Measurements from ENCODE around the gene LENG9. TPM values are rescaled to one million over a fixed set of nuclear protein-coding genes. Genes with fewer than 3 reads are reported as not detected.

The LENG9 gene
- total and polyA plus RNA-seq, 2 of the 13 experiments (the other 11 are each of a cell fraction or from before 2014, with no cell fraction given) = 0.75 to 2.9 TPM

DNA sequence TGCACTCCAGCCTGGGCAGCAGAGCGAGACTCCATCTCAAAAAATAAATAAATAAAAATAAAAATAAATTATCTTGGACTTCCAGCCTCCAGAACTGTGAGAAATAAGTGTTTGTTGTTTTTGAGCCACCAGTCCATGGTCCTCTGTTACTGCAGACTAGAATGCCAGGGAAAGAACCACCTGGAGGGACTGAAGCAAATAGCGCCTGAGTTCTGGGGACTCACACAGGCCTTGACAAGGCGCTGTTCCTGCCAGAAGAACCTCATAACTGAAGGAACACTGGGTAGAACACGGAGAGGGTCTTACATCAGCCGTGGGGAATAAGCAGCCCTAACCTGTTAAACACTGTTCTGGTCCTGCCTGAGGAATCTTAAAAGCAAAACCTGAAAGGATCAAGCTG, 22.9 kb downstream of the LENG9 start:
- CTCF ChIA-PET (ENCODE audit: low intra/inter-chr PET ratio, low total read pairs) = no interaction called here
- in situ Hi-C loops (cut with HindIII; ENCODE audit: extremely low pct_ligation_motif_present, low pct_unique_long_range_greater_than_20kb) = no loop called here
- H2AFZ ChIP-seq (ENCODE audit: low read length) = no peak overlapping the region

DNA sequence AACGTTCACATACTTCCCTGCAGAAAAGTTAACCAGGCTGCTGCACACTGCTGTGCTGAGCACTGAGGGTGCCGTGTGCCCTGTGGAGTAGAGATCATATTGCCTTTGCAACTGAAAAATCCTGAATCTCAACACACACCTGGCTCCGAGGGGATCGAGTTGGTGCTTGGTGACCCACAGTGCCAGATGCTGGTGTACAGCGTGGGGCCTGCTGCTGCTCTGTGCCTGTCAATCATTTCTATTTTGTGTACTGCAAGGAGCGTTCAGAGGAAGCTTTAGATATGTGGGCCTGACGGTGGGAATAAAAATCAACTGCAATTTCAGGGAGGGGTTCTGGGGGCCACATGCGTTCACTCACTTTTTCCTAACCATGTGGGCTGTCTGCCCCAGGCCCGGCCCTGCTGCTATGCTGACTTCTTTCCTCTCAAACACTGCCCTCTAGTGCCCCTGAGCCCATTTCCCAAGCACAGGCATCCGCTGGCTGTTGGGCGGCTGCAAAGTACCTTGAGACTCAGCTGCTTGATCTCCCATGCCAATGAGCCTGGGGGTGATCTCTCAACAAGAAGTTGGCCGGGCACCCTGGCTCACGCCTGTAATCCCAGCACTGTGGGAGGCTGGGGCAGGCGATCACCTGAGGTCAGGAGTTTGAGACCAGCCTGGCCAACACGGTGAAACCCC, 24.3 kb downstream of the LENG9 start:
- Histone ChIP-seq H3K4me1 (ENCODE audit: insufficient read depth, low read length) (no peaks in the 10 kb centered on the region; the same call in 1 of the 2 replicates), H3K9me3 (ENCODE audit: low read length) (no peaks in the 10 kb centered on the region), H4K20me1 (ENCODE audit: insufficient read depth, low read length) (peaks cover 4% of the 10 kb centered on the region; the same call in 1 of the 2 replicates), H3K9ac (ENCODE audit: insufficient read depth, low read depth, low read length) (no peak overlapping the region), H3K36me3 (replicated peaks in 1 of 2; ENCODE audit: control insufficient read depth in 1 of 2, insufficient read depth in 2 of 2, low read length in 2 of 2) (peaks cover 0 to 1% of the 10 kb centered on the region in 2 experiments; a peak in 2 of 5 replicates), H2AFZ (ENCODE audit: low read length) (no peak overlapping the region), H3K4me2 (ENCODE audit: low read depth, low read length) (no peak overlapping the region), H3K27ac (ENCODE audit: extremely low read length, insufficient read depth, low read length) (no peak overlapping the region), H3K79me2 (ENCODE audit: insufficient read depth, low read length) (no peaks in the 10 kb centered on the region), H3K4me3 (replicated peaks in 1 of 3; ENCODE audit: insufficient read depth in 1 of 3, low read depth in 2 of 3, low read length in 3 of 3) (no peak overlapping the region), H3K27me3 (ENCODE audit: control insufficient read depth in 1 of 2, insufficient read depth in 2 of 2, low read length in 2 of 2) (no peaks in the 10 kb centered on the region)
- ChIA-PET POLR2A (interaction anchor here (1.1 to 3.0 kb wide), 4 partner anchors 10 to 23 kb away, joined by 3 to 15 read pairs (median 8); partner anchors contain the start of gene LENG8), CTCF (ENCODE audit: low intra/inter-chr PET ratio, low total read pairs) (interaction anchor here (0.9 to 1.5 kb wide), 3 partner anchors 24 to 48 kb away, joined by 3 to 6 read pairs (median 3); partner anchors contain the start of gene TTYH1)
- no TSS peak for BruUV-seq (replicated peaks)
- in situ Hi-C loops (cut with HindIII; ENCODE audit: extremely low pct_ligation_motif_present, low pct_unique_long_range_greater_than_20kb) = no loop called here
- ATAC-seq (peak; percentile 94), DNase-seq (ENCODE audit: low spot score) (peak; percentile 56), FAIRE-seq (peak; percentile 67)
- WGBS (ENCODE audit: low lambda C conversion rate) = 87% methylated on average over 9 of the region's 15 CpGs
- intact Hi-C loops (cut with micrococcal nuclease; ENCODE audit: unreplicated experiment) = no loop called here
- TF ChIP-seq ZBTB7B (CRISPR knock-in tag; IDR thresholded peaks at IDR 0.05) = 0 out of 2 replicates have a peak, but pooled peaks have one; percentile 26
- TF ChIP-seq, protein P1, sequence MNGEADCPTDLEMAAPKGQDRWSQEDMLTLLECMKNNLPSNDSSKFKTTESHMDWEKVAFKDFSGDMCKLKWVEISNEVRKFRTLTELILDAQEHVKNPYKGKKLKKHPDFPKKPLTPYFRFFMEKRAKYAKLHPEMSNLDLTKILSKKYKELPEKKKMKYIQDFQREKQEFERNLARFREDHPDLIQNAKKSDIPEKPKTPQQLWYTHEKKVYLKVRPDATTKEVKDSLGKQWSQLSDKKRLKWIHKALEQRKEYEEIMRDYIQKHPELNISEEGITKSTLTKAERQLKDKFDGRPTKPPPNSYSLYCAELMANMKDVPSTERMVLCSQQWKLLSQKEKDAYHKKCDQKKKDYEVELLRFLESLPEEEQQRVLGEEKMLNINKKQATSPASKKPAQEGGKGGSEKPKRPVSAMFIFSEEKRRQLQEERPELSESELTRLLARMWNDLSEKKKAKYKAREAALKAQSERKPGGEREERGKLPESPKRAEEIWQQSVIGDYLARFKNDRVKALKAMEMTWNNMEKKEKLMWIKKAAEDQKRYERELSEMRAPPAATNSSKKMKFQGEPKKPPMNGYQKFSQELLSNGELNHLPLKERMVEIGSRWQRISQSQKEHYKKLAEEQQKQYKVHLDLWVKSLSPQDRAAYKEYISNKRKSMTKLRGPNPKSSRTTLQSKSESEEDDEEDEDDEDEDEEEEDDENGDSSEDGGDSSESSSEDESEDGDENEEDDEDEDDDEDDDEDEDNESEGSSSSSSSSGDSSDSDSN (CRISPR knock-in tag; IDR thresholded peaks at IDR 0.05) = no peak
- TF ChIP-seq, protein P2, sequence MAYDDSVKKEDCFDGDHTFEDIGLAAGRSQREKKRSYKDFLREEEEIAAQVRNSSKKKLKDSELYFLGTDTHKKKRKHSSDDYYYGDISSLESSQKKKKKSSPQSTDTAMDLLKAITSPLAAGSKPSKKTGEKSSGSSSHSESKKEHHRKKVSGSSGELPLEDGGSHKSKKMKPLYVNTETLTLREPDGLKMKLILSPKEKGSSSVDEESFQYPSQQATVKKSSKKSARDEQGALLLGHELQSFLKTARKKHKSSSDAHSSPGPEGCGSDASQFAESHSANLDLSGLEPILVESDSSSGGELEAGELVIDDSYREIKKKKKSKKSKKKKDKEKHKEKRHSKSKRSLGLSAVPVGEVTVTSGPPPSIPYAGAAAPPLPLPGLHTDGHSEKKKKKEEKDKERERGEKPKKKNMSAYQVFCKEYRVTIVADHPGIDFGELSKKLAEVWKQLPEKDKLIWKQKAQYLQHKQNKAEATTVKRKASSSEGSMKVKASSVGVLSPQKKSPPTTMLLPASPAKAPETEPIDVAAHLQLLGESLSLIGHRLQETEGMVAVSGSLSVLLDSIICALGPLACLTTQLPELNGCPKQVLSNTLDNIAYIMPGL (CRISPR knock-in tag; IDR thresholded peaks at IDR 0.05; ENCODE audit: borderline replicate concordance in 1 of 2, low read depth in 1 of 2) = 0 out of 4 replicates have a peak, but pooled peaks of 1 of the 2 experiments have one; percentile 46
- TF ChIP-seq MYC (CRISPR knock-in tag; IDR thresholded peaks at IDR 0.05; ENCODE audit: borderline replicate concordance) = 0 out of 2 replicates have a peak, but pooled peaks have one; percentile 24
- peak; percentile 54 for TF ChIP-seq XRCC5 (optimal IDR thresholded peaks at IDR 0.05; ENCODE audit: low read length)
- TF ChIP-seq, protein P3, sequence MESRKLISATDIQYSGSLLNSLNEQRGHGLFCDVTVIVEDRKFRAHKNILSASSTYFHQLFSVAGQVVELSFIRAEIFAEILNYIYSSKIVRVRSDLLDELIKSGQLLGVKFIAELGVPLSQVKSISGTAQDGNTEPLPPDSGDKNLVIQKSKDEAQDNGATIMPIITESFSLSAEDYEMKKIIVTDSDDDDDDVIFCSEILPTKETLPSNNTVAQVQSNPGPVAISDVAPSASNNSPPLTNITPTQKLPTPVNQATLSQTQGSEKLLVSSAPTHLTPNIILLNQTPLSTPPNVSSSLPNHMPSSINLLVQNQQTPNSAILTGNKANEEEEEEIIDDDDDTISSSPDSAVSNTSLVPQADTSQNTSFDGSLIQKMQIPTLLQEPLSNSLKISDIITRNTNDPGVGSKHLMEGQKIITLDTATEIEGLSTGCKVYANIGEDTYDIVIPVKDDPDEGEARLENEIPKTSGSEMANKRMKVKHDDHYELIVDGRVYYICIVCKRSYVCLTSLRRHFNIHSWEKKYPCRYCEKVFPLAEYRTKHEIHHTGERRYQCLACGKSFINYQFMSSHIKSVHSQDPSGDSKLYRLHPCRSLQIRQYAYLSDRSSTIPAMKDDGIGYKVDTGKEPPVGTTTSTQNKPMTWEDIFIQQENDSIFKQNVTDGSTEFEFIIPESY (CRISPR knock-in tag; IDR thresholded peaks at IDR 0.05) = peak; percentile 96
- peak; percentile 44; the same call in 1 of the 2 replicates for TF ChIP-seq RAD21 (CRISPR knock-in tag; IDR thresholded peaks at IDR 0.05)

More for the DNA sequence above, 22.9 kb downstream of the LENG9 start:
- intact Hi-C loops (cut with micrococcal nuclease; ENCODE audit: unreplicated experiment) = no loop called here
- ATAC-seq = no peak
- Histone ChIP-seq H3K27me3 (ENCODE audit: control insufficient read depth in 1 of 2, insufficient read depth in 2 of 2, low read length in 2 of 2) (no peaks in the 10 kb centered on the region), H3K4me2 (ENCODE audit: low read depth, low read length) (no peak overlapping the region), H3K4me1 (ENCODE audit: insufficient read depth, low read length) (peaks cover 12% of the 10 kb centered on the region), H4K20me1 (ENCODE audit: insufficient read depth, low read length) (peaks cover 4% of the 10 kb centered on the region; the same call in 1 of the 2 replicates), H3K4me3 (replicated peaks in 1 of 3; ENCODE audit: insufficient read depth in 1 of 3, low read depth in 2 of 3, low read length in 3 of 3) (no peak overlapping the region), H3K9ac (ENCODE audit: insufficient read depth, low read depth, low read length) (no peak overlapping the region), H3K27ac (ENCODE audit: extremely low read length, insufficient read depth, low read length) (no peak overlapping the region), H3K79me2 (ENCODE audit: insufficient read depth, low read length) (no peaks in the 10 kb centered on the region), H3K9me3 (ENCODE audit: low read length) (no peaks in the 10 kb centered on the region), H3K36me3 (replicated peaks in 1 of 2; ENCODE audit: control insufficient read depth in 1 of 2, insufficient read depth in 2 of 2, low read length in 2 of 2) (peaks cover 1 to 3% of the 10 kb centered on the region in 2 experiments; a peak in 2 of 5 replicates)
- TF ChIP-seq PTBP1 (IDR thresholded peaks at IDR 0.05; ENCODE audit: low read depth, low read length, poor library complexity, severe bottlenecking) (no peak), KDM2A (CRISPR knock-in tag; IDR thresholded peaks at IDR 0.05; ENCODE audit: borderline replicate concordance, low read depth) (no peak), CHD2 (IDR thresholded peaks at IDR 0.05; ENCODE audit: low read depth, low read length) (no peak), THAP11 (CRISPR knock-in tag; IDR thresholded peaks at IDR 0.05) (no peak), MEIS2 (CRISPR knock-in tag; IDR thresholded peaks at IDR 0.05) (no peak), GATA4 (IDR thresholded peaks at IDR 0.05; ENCODE audit: borderline replicate concordance, low read depth) (no peak)
- WGBS (ENCODE audit: low lambda C conversion rate) = 91% methylated on average over 5 of the region's 5 CpGs
- no peak for DNase-seq (ENCODE audit: low spot score)
- BruUV-seq (replicated peaks) = no TSS peak
- no peak for FAIRE-seq
- POLR2A ChIA-PET = interaction anchor here (3.0 kb wide), 1 partner anchor 8 kb away, joined by 15 read pairs; the partner anchor contains the start of gene LENG8

All from HepG2 (cell line).